HEK293 (cell line): ENCODE measurements around the gene DDX49.

ENCODE experiments used
- CTCF ChIA-PET: fragments of 350-600 bp; formaldehyde crosslinking; extraction: SDS; loops from one replicate; lab custom pipeline; 2021; ENCODE audit warnings: antibody characterized with exemption; lab: Yijun Ruan, JAX
- POLR2A ChIA-PET: fragments of 300-600 bp; formaldehyde crosslinking; extraction: SDS; loops from one replicate; lab custom pipeline; 2020; ENCODE audit warnings: antibody characterized with exemption, inconsistent platforms; lab: Yijun Ruan, JAX
- H3K27ac ChIP-seq: fragments of 200-500 bp; sonication (Bioruptor generic); 2 replicates; pipeline ENCODE4 v1.5.1; 2014; ENCODE audit warnings: low read depth, low read length, control low read depth, inconsistent platforms; ENCODE audit errors: extremely low read depth
- H3K36me3 ChIP-seq, 2 experiments: fragments of 200-500 bp in 1 of 2; sonication (Bioruptor generic) in 1 of 2; 1 replicate in 1 of 2; 2 replicates in 1 of 2; pipeline ENCODE4 v1.5.1; 2014 to 2017; ENCODE audit warnings: inconsistent platforms in 2 of 2, low read length in 2 of 2; ENCODE audit not compliant: control insufficient read depth in 2 of 2, insufficient read depth in 1 of 2
- H3K4me1 ChIP-seq: fragments of 200-500 bp; sonication (Bioruptor generic); 2 replicates; pipeline ENCODE4 v1.5.1; 2014; ENCODE audit warnings: mild to moderate bottlenecking, low read length, inconsistent platforms; ENCODE audit not compliant: control insufficient read depth, insufficient read depth
- H3K4me3 ChIP-seq: 2 replicates; pipeline ENCODE4 v1.5.1; 2011; ENCODE audit warnings: low read depth, mild to moderate bottlenecking, control low read depth, low read length, moderate library complexity
- H3K9me3 ChIP-seq: fragments of 200-500 bp; sonication (Bioruptor generic); 2 replicates; pipeline ENCODE4 v1.5.1; 2014; ENCODE audit warnings: low read depth, low read length, inconsistent platforms; ENCODE audit not compliant: control insufficient read depth, insufficient read depth
- KLF1 ChIP-seq: fragments of 450-650 bp; formaldehyde crosslinking; IDR thresholded peaks from 2 replicates; pipeline ENCODE4 v1.5.1; 2016; ENCODE audit warnings: missing biosample characterization, missing genetic modification characterization
- KLF10 ChIP-seq: fragments of 450-650 bp; IDR thresholded peaks from 2 replicates; pipeline ENCODE4 v1.5.1; 2018; ENCODE audit warnings: missing biosample characterization, mild to moderate bottlenecking, missing genetic modification characterization
- KLF8 ChIP-seq: fragments of 450-650 bp; formaldehyde crosslinking; IDR thresholded peaks from 2 replicates; pipeline ENCODE4 v1.5.1; 2016; ENCODE audit warnings: missing biosample characterization, missing genetic modification characterization
- KLF9 ChIP-seq: fragments of 450-650 bp; formaldehyde crosslinking; IDR thresholded peaks from 2 replicates; pipeline ENCODE4 v1.5.1; 2016; ENCODE audit warnings: missing biosample characterization, missing genetic modification characterization, low read depth
- YY2 ChIP-seq: fragments of 450-650 bp; formaldehyde crosslinking; IDR thresholded peaks from 2 replicates; pipeline ENCODE4 v1.5.1; 2016; ENCODE audit warnings: missing biosample characterization, missing genetic modification characterization
- ZNF175 ChIP-seq: fragments of 450-650 bp; formaldehyde crosslinking; IDR thresholded peaks from 2 replicates; pipeline ENCODE4 v1.5.1; 2016; ENCODE audit warnings: missing biosample characterization, missing genetic modification characterization
- ZNF350 ChIP-seq: fragments of 450-650 bp; formaldehyde crosslinking; IDR thresholded peaks from 2 replicates; pipeline ENCODE4 v1.5.0; 2017; ENCODE audit warnings: missing biosample characterization, mild to moderate bottlenecking, missing genetic modification characterization
- ZNF501 ChIP-seq: fragments of 450-650 bp; formaldehyde crosslinking; IDR thresholded peaks from 2 replicates; pipeline ENCODE4 v1.5.1; 2016; ENCODE audit warnings: missing biosample characterization, missing genetic modification characterization
- ZNF600 ChIP-seq: fragments of 450-650 bp; formaldehyde crosslinking; IDR thresholded peaks from 2 replicates; pipeline ENCODE4 v1.5.1; 2016; ENCODE audit warnings: missing biosample characterization, missing genetic modification characterization
- ZNF623 ChIP-seq: fragments of 450-650 bp; formaldehyde crosslinking; IDR thresholded peaks from 2 replicates; pipeline ENCODE4 v1.5.1; 2016; ENCODE audit warnings: missing biosample characterization, missing genetic modification characterization
- TF ChIP-seq, protein P1 (sequence below): fragments of 450-650 bp; formaldehyde crosslinking; IDR thresholded peaks from 2 replicates; pipeline ENCODE4 v1.5.1; 2017; ENCODE audit warnings: missing biosample characterization, missing genetic modification characterization
- TF ChIP-seq, protein P2 (sequence below): fragments of 450-650 bp; formaldehyde crosslinking; IDR thresholded peaks from 2 replicates; pipeline ENCODE4 v1.5.1; 2016; ENCODE audit warnings: missing biosample characterization, missing genetic modification characterization
- TF ChIP-seq, protein P3 (sequence below): fragments of 450-650 bp; formaldehyde crosslinking; optimal IDR thresholded peaks from 2 replicates; pipeline ENCODE3; 2016; ENCODE audit warnings: missing biosample characterization, mild to moderate bottlenecking, missing genetic modification characterization
- TF ChIP-seq, protein P4 (sequence below): fragments of 450-650 bp; formaldehyde crosslinking; IDR thresholded peaks from 2 replicates; pipeline ENCODE4 v1.5.0; 2017; ENCODE audit warnings: missing biosample characterization, missing genetic modification characterization, borderline replicate concordance
- TF ChIP-seq, protein P5 (sequence below): fragments of 450-650 bp; formaldehyde crosslinking; IDR thresholded peaks from 2 replicates; pipeline ENCODE4 v1.5.1; 2017; ENCODE audit warnings: missing biosample characterization, mild to moderate bottlenecking, missing genetic modification characterization, moderate library complexity
- TF ChIP-seq, protein P6 (sequence below): fragments of 450-650 bp; IDR thresholded peaks from 2 replicates; pipeline ENCODE4 v1.5.1; 2018; ENCODE audit warnings: missing biosample characterization, mild to moderate bottlenecking, missing genetic modification characterization

The DDX49 gene

DNA sequence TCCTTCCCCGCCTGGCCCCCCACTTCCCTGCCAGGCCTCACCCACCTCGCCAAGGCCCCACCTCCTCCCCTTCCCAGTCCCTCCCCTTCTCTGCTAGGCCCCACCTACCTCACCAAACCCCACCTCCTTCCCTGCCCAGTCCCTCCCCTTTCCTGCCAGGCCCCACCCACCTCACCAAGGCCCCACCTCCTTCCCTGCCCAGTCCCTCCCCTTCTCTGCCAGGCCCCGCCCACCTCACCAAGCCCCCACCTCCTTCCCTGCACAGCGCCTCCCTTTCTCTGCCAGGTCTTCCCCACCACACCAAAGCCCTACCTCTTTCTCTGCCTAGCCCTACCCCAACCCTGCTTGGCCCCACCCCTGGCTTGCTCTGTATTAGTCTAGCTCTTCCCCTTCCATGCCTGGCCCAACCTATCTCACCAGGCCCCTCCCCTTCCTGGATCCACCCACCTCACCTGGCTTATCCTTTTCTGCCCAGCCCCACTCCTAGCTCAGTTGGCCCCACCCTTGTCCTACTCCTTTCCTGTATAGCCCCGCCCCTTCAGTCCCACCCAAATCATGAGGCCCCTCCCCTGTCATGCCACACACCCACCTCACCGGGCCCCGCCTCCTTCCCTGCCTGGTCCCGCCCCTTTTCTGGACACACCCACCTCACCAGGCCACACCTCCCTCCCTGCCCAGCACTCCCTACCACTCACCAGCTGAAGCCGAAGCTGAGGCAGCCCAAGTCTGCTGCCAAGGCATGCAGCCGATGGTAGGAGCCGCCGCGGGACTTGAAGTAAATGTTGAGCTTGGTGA is 39.7 kb upstream of the DDX49 start (continued):
- TF ChIP-seq KLF8: peak; percentile 94
- no peak for TF ChIP-seq ZNF501 (tag by site-specific recombination)
- TF ChIP-seq ZNF600: 0 out of 2 replicates have a peak, but pooled peaks have one; percentile 26
- TF ChIP-seq KLF10 (tag by site-specific recombination): peak; percentile 67; the same call in 1 of the 2 replicates
- peak; percentile 98 for TF ChIP-seq KLF9 (tag by site-specific recombination)
- TF ChIP-seq ZNF350 (tag by site-specific recombination): no peak
- TF ChIP-seq, protein P1, sequence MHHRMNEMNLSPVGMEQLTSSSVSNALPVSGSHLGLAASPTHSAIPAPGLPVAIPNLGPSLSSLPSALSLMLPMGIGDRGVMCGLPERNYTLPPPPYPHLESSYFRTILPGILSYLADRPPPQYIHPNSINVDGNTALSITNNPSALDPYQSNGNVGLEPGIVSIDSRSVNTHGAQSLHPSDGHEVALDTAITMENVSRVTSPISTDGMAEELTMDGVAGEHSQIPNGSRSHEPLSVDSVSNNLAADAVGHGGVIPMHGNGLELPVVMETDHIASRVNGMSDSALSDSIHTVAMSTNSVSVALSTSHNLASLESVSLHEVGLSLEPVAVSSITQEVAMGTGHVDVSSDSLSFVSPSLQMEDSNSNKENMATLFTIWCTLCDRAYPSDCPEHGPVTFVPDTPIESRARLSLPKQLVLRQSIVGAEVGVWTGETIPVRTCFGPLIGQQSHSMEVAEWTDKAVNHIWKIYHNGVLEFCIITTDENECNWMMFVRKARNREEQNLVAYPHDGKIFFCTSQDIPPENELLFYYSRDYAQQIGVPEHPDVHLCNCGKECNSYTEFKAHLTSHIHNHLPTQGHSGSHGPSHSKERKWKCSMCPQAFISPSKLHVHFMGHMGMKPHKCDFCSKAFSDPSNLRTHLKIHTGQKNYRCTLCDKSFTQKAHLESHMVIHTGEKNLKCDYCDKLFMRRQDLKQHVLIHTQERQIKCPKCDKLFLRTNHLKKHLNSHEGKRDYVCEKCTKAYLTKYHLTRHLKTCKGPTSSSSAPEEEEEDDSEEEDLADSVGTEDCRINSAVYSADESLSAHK (tag by site-specific recombination): no peak
- peak; percentile 86 for TF ChIP-seq KLF1 (tag by site-specific recombination)
- TF ChIP-seq, protein P2, sequence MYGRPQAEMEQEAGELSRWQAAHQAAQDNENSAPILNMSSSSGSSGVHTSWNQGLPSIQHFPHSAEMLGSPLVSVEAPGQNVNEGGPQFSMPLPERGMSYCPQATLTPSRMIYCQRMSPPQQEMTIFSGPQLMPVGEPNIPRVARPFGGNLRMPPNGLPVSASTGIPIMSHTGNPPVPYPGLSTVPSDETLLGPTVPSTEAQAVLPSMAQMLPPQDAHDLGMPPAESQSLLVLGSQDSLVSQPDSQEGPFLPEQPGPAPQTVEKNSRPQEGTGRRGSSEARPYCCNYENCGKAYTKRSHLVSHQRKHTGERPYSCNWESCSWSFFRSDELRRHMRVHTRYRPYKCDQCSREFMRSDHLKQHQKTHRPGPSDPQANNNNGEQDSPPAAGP (tag by site-specific recombination): no peak
- TF ChIP-seq, protein P3, sequence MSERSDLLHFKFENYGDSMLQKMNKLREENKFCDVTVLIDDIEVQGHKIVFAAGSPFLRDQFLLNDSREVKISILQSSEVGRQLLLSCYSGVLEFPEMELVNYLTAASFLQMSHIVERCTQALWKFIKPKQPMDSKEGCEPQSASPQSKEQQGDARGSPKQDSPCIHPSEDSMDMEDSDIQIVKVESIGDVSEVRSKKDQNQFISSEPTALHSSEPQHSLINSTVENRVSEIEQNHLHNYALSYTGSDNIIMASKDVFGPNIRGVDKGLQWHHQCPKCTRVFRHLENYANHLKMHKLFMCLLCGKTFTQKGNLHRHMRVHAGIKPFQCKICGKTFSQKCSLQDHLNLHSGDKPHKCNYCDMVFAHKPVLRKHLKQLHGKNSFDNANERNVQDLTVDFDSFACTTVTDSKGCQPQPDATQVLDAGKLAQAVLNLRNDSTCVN (tag by site-specific recombination): no peak
- no peak for TF ChIP-seq YY2
- TF ChIP-seq, all 188 proteins: peak for 8

DNA sequence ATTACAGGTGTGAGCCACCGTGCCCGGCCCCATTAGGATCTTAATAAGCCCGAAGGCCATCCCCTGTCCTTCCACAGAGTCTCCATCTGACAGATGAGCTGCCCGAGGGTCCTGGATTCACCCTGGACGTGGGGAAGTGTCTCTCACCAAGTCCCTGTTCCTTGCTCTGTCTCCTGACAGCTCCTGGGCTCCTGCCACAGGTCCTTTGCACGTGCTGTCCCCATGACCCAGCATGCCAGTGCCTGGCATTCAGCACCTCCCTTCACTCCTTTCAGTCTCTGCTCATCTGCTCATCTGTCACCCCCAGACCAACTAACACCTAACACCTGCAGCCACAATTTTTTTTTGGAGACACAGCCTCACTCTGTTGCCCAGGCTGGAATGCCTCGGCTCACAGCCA is 38.0 kb upstream of the DDX49 start:
- ChIA-PET POLR2A (interaction anchor here (1.5 kb wide), 1 partner anchor 12 kb away, joined by 4 read pairs; no protein-coding TSS in a partner anchor), CTCF (no interaction called here)
- Histone ChIP-seq H3K9me3 (no peaks in the 10 kb centered on the region), H3K4me3 (no peak overlapping the region), H3K27ac (no peak overlapping the region), H3K4me1 (no peaks in the 10 kb centered on the region), H3K36me3 (peaks cover 15 to 66% of the 10 kb centered on the region in 2 experiments; a peak in 2 of 3 replicates)
- peak; percentile 96 for TF ChIP-seq ZNF623 (tag by site-specific recombination)
- TF ChIP-seq, protein P4, sequence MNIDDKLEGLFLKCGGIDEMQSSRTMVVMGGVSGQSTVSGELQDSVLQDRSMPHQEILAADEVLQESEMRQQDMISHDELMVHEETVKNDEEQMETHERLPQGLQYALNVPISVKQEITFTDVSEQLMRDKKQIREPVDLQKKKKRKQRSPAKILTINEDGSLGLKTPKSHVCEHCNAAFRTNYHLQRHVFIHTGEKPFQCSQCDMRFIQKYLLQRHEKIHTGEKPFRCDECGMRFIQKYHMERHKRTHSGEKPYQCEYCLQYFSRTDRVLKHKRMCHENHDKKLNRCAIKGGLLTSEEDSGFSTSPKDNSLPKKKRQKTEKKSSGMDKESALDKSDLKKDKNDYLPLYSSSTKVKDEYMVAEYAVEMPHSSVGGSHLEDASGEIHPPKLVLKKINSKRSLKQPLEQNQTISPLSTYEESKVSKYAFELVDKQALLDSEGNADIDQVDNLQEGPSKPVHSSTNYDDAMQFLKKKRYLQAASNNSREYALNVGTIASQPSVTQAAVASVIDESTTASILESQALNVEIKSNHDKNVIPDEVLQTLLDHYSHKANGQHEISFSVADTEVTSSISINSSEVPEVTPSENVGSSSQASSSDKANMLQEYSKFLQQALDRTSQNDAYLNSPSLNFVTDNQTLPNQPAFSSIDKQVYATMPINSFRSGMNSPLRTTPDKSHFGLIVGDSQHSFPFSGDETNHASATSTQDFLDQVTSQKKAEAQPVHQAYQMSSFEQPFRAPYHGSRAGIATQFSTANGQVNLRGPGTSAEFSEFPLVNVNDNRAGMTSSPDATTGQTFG (tag by site-specific recombination): no peak

DNA sequence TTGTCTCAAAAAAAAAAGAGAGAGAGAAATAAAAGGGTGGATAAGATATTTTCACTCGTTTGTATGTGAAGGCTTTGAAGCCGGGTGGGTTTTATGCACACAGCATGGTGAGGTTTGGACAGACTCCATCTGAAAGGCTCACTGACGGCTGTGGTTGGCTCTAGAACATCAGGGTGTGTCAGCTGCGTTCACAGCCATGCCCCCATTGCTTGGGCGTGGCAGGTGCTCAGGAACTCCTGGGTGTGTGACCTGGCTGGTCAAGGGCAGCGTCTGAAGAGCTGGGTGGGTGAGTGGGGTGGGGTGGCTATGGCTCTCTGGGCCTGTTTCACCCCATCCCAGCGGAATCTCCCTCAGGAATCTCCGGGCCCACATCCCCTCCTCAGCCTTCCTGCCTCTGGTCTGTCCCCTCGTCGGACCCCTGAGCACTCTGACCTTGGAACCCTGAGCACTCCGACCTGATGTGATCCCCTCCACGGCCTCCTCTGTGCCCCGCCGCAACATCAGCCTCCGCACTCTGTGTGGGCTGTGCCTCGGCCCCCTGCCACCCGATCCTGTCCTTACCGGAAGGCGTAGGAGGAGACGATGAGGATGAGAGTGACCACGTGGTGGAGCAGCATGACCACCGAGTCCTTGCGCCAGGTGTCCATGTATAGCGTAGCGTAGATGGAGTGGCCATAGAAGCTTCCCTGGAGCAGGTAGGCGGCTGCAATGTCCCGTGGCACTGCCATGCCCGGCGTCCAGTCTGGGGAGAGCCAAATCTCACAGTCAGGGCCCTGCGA is 35.8 kb upstream of the DDX49 start:
- Histone ChIP-seq H3K36me3 (peaks cover 15 to 52% of the 10 kb centered on the region in 2 experiments; a peak in 2 of 3 replicates), H3K4me1 (no peaks in the 10 kb centered on the region), H3K27ac (no peak overlapping the region), H3K4me3 (no peak overlapping the region), H3K9me3 (no peaks in the 10 kb centered on the region)
- TF ChIP-seq, protein P5, sequence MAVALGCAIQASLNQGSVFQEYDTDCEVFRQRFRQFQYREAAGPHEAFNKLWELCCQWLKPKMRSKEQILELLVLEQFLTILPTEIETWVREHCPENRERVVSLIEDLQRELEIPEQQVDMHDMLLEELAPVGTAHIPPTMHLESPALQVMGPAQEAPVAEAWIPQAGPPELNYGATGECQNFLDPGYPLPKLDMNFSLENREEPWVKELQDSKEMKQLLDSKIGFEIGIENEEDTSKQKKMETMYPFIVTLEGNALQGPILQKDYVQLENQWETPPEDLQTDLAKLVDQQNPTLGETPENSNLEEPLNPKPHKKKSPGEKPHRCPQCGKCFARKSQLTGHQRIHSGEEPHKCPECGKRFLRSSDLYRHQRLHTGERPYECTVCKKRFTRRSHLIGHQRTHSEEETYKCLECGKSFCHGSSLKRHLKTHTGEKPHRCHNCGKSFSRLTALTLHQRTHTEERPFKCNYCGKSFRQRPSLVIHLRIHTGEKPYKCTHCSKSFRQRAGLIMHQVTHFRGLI (tag by site-specific recombination): no peak
- TF ChIP-seq KLF1 (tag by site-specific recombination) (peak; percentile 67), ZNF175 (tag by site-specific recombination) (no peak)
- TF ChIP-seq, protein P6, sequence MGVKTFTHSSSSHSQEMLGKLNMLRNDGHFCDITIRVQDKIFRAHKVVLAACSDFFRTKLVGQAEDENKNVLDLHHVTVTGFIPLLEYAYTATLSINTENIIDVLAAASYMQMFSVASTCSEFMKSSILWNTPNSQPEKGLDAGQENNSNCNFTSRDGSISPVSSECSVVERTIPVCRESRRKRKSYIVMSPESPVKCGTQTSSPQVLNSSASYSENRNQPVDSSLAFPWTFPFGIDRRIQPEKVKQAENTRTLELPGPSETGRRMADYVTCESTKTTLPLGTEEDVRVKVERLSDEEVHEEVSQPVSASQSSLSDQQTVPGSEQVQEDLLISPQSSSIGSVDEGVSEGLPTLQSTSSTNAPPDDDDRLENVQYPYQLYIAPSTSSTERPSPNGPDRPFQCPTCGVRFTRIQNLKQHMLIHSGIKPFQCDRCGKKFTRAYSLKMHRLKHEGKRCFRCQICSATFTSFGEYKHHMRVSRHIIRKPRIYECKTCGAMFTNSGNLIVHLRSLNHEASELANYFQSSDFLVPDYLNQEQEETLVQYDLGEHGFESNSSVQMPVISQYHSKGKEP (tag by site-specific recombination): no peak
- POLR2A ChIA-PET: no interaction called here
- CTCF ChIA-PET: interaction anchor here (0.7 to 1.1 kb wide), 2 partner anchors 17 to 291 kb away, joined by 3 read pairs; no protein-coding TSS in a partner anchor
